ENCODE measurements around the gene CFAP68. TPM values are rescaled to one million over a fixed set of nuclear protein-coding genes. Genes with fewer than 3 reads are reported as not detected.
A peak's percentile ranks its signal among the peaks of the same experiment; 100 is the strongest.

CFAP68 gene
- polyA plus RNA-seq (2013, experiment 1 of 2): 14.6 TPM
- polyA plus RNA-seq (2013, experiment 2 of 2): 13.8 TPM

GRCh38 chr11:111878849-111879636 lies at the start of gene CFAP68, which contains the start of gene FDXACB1:
Gene CFAP68, plus strand, starts transcription at chr11:111879541. Its CDS starts 20 bp downstream, at chr11:111879561.
Gene FDXACB1, minus strand, starts transcription at chr11:111879165. Its CDS starts 33 bp downstream, at chr11:111879132.
- Histone ChIP-seq H2BK5ac (ENCODE audit: low read depth, low read length, poor library complexity, severe bottlenecking) (no peak within 1 kb of the TSS), H3K9ac (ENCODE audit: low read length) (peak within 1 kb of the TSS; percentile 96), H4K8ac (ENCODE audit: low read length) (peak within 1 kb of the TSS; percentile 79), H3K4ac (ENCODE audit: low read depth in 1 of 2, low read length in 2 of 2) (peak within 1 kb of the TSS; percentile 47 to 63), H3K23ac (ENCODE audit: low read length in 2 of 2) (no peak within 1 kb of the TSS), H2BK12ac (ENCODE audit: low read length in 2 of 2) (peak within 1 kb of the TSS in 1 of 2 experiments; percentile 14), H4K91ac (ENCODE audit: low read length) (peak within 1 kb of the TSS; percentile 16), H3K4me1 (ENCODE audit: control insufficient read depth, insufficient read depth, low read depth, low read length) (no peaks in the 10 kb centered on the region), H3K14ac (ENCODE audit: low read length in 2 of 2) (no peak within 1 kb of the TSS), H3K18ac (ENCODE audit: low read depth in 1 of 2, low read length in 2 of 2) (peak within 1 kb of the TSS; percentile 49 to 67), H2AFZ (ENCODE audit: low read depth, low read length) (peak within 1 kb of the TSS; percentile 55), H3K27me3 (ENCODE audit: control insufficient read depth in 1 of 2, insufficient read depth in 1 of 2, low read length in 2 of 2) (no peaks in the 10 kb centered on the region), H3K4me2 (ENCODE audit: low read length, poor library complexity, severe bottlenecking) (peak within 1 kb of the TSS; percentile 60), H3K79me1 (replicated peaks; ENCODE audit: low read length, poor library complexity, severe bottlenecking) (no peaks in the 10 kb centered on the region), H3K27ac (ENCODE audit: low read length, poor library complexity, severe bottlenecking) (peak within 1 kb of the TSS; percentile 69), H3K36me3 (ENCODE audit: control insufficient read depth in 1 of 2, insufficient read depth in 2 of 2, low read depth in 1 of 2, low read length in 2 of 2) (peaks cover 0 to 25% of the 10 kb centered on the region in 2 experiments), H2AK5ac (ENCODE audit: low read length, severe bottlenecking) (no peak within 1 kb of the TSS), H2BK120ac (ENCODE audit: low read depth, low read length) (peak within 1 kb of the TSS; percentile 22), H3K4me3 (ENCODE audit: insufficient read depth in 1 of 2, low read depth in 1 of 2, low read length in 2 of 2) (peak within 1 kb of the TSS; percentile 61 to 98), H2BK15ac (ENCODE audit: low read depth, poor library complexity, severe bottlenecking) (peak within 1 kb of the TSS; percentile 91), H3K9me3 (ENCODE audit: control insufficient read depth, low read length) (no peaks in the 10 kb centered on the region)
- under 1% methylated on average over 37 of the region's 55 CpGs for WGBS
- peak; percentile 98 for DNase-seq

GRCh38 chr11:111833524-111833923 lies 45.8 kb upstream of the CFAP68 start:
- Histone ChIP-seq H3K4ac (ENCODE audit: low read depth in 1 of 2, low read length in 2 of 2) (no peak overlapping the region), H2AK5ac (ENCODE audit: low read length, severe bottlenecking) (no peak overlapping the region), H3K4me2 (ENCODE audit: low read length, poor library complexity, severe bottlenecking) (no peak overlapping the region), H3K23ac (ENCODE audit: low read length in 2 of 2) (no peak overlapping the region), H3K4me1 (ENCODE audit: control insufficient read depth, insufficient read depth, low read depth, low read length) (peaks cover 4% of the 10 kb centered on the region), H3K27ac (ENCODE audit: low read length, poor library complexity, severe bottlenecking) (no peak overlapping the region), H3K36me3 (ENCODE audit: control insufficient read depth in 1 of 2, insufficient read depth in 2 of 2, low read depth in 1 of 2, low read length in 2 of 2) (peaks cover 5 to 22% of the 10 kb centered on the region in 2 experiments), H4K8ac (ENCODE audit: low read length) (no peak overlapping the region), H2BK120ac (ENCODE audit: low read depth, low read length) (no peak overlapping the region), H2BK12ac (ENCODE audit: low read length in 2 of 2) (no peak overlapping the region), H3K4me3 (ENCODE audit: insufficient read depth in 1 of 2, low read depth in 1 of 2, low read length in 2 of 2) (no peak overlapping the region), H3K27me3 (ENCODE audit: control insufficient read depth in 1 of 2, insufficient read depth in 1 of 2, low read length in 2 of 2) (no peaks in the 10 kb centered on the region), H2BK5ac (ENCODE audit: low read depth, low read length, poor library complexity, severe bottlenecking) (no peak overlapping the region), H2AFZ (ENCODE audit: low read depth, low read length) (no peak overlapping the region), H3K9ac (ENCODE audit: low read length) (no peak overlapping the region), H3K9me3 (ENCODE audit: control insufficient read depth, low read length) (no peaks in the 10 kb centered on the region), H4K91ac (ENCODE audit: low read length) (no peak overlapping the region), H3K79me1 (replicated peaks; ENCODE audit: low read length, poor library complexity, severe bottlenecking) (peaks cover 9% of the 10 kb centered on the region), H3K14ac (ENCODE audit: low read length in 2 of 2) (no peak overlapping the region), H2BK15ac (ENCODE audit: low read depth, poor library complexity, severe bottlenecking) (no peak overlapping the region), H3K18ac (ENCODE audit: low read depth in 1 of 2, low read length in 2 of 2) (no peak overlapping the region)
- DNase-seq: no peak
- WGBS: 84% methylated on average over 4 of the region's 4 CpGs

DNA sequence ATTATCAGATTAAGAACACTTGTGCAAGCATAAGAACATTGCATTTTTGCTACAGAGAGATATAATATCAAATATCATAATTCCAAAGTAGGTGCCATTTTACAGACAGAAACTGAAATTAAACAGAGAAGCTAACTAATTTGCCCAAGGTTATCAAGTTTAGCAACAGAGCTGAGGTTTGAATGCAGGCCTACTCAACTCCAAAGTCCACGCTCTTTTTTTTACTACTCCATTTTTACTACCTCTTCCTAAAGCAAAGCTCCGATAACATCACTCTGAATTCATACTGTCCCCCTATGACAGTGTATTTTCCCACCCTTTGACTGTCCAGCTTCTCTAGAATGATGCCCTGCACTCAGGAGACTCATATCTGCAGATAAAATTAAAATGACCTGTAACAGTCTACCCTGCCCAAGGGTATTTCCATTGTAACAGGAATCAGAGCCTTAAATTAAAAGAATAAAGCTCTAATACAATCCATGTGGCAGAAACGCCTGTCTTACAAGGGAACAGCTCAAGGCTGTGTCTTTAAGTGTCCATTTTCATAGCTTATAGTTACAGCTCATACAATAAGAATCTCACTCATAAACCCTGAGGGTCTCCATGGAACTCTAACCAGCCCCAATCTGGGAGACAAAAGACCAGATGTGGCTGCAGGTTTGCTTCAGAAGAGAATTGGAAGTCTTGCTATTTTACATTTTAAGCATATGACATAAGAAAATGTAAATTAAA lies 44.7 kb upstream of the CFAP68 start:
- Histone ChIP-seq H2BK5ac (ENCODE audit: low read depth, low read length, poor library complexity, severe bottlenecking) (no peak overlapping the region), H3K23ac (ENCODE audit: low read length in 2 of 2) (no peak overlapping the region), H2BK120ac (ENCODE audit: low read depth, low read length) (no peak overlapping the region), H3K4me2 (ENCODE audit: low read length, poor library complexity, severe bottlenecking) (no peak overlapping the region), H3K4me3 (ENCODE audit: insufficient read depth in 1 of 2, low read depth in 1 of 2, low read length in 2 of 2) (no peak overlapping the region), H2BK12ac (ENCODE audit: low read length in 2 of 2) (no peak overlapping the region), H2AK5ac (ENCODE audit: low read length, severe bottlenecking) (no peak overlapping the region), H3K18ac (ENCODE audit: low read depth in 1 of 2, low read length in 2 of 2) (no peak overlapping the region), H3K36me3 (ENCODE audit: control insufficient read depth in 1 of 2, insufficient read depth in 2 of 2, low read depth in 1 of 2, low read length in 2 of 2) (peaks cover 5 to 22% of the 10 kb centered on the region in 2 experiments), H4K91ac (ENCODE audit: low read length) (no peak overlapping the region), H3K27me3 (ENCODE audit: control insufficient read depth in 1 of 2, insufficient read depth in 1 of 2, low read length in 2 of 2) (no peaks in the 10 kb centered on the region), H3K14ac (ENCODE audit: low read length in 2 of 2) (no peak overlapping the region), H2BK15ac (ENCODE audit: low read depth, poor library complexity, severe bottlenecking) (no peak overlapping the region), H3K9me3 (ENCODE audit: control insufficient read depth, low read length) (no peaks in the 10 kb centered on the region), H3K4me1 (ENCODE audit: control insufficient read depth, insufficient read depth, low read depth, low read length) (peaks cover 3% of the 10 kb centered on the region), H3K4ac (ENCODE audit: low read depth in 1 of 2, low read length in 2 of 2) (no peak overlapping the region), H3K9ac (ENCODE audit: low read length) (peak overlapping the region; percentile 16), H4K8ac (ENCODE audit: low read length) (no peak overlapping the region), H2AFZ (ENCODE audit: low read depth, low read length) (no peak overlapping the region), H3K79me1 (replicated peaks; ENCODE audit: low read length, poor library complexity, severe bottlenecking) (peaks cover 8% of the 10 kb centered on the region), H3K27ac (ENCODE audit: low read length, poor library complexity, severe bottlenecking) (no peak overlapping the region)
- no peak for DNase-seq
- WGBS: 98% methylated on average over 3 of the region's 3 CpGs

DNA sequence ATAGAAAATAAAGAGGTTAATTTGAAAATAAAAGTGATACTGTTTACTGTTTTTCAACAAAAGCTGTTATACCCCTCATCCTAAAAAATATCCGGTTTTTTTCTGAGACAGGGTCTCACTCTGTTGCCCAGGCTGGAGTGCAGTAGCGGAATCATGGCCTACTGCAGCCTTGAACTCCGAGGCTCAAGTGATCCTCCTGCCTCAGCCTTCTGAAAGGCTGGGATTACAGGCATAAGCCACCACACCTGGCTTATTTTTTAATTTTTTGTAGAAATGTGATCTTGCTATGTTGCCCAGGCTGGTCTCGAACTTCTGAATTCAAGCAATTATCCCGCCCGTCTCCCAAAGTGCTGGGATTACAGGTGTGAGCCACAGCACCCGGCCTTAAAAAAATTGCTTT lies 43.7 kb upstream of the CFAP68 start:
- Histone ChIP-seq H4K8ac (ENCODE audit: low read length) (no peak overlapping the region), H2BK12ac (ENCODE audit: low read length in 2 of 2) (no peak overlapping the region), H3K79me1 (replicated peaks; ENCODE audit: low read length, poor library complexity, severe bottlenecking) (peaks cover 7% of the 10 kb centered on the region), H3K23ac (ENCODE audit: low read length in 2 of 2) (no peak overlapping the region), H3K9me3 (ENCODE audit: control insufficient read depth, low read length) (no peaks in the 10 kb centered on the region), H2BK15ac (ENCODE audit: low read depth, poor library complexity, severe bottlenecking) (no peak overlapping the region), H3K4me3 (ENCODE audit: insufficient read depth in 1 of 2, low read depth in 1 of 2, low read length in 2 of 2) (no peak overlapping the region), H4K91ac (ENCODE audit: low read length) (no peak overlapping the region), H2AK5ac (ENCODE audit: low read length, severe bottlenecking) (no peak overlapping the region), H2BK120ac (ENCODE audit: low read depth, low read length) (no peak overlapping the region), H2AFZ (ENCODE audit: low read depth, low read length) (no peak overlapping the region), H3K4me2 (ENCODE audit: low read length, poor library complexity, severe bottlenecking) (no peak overlapping the region), H3K14ac (ENCODE audit: low read length in 2 of 2) (no peak overlapping the region), H3K18ac (ENCODE audit: low read depth in 1 of 2, low read length in 2 of 2) (no peak overlapping the region), H3K27me3 (ENCODE audit: control insufficient read depth in 1 of 2, insufficient read depth in 1 of 2, low read length in 2 of 2) (no peaks in the 10 kb centered on the region), H3K9ac (ENCODE audit: low read length) (no peak overlapping the region), H3K4ac (ENCODE audit: low read depth in 1 of 2, low read length in 2 of 2) (no peak overlapping the region), H3K4me1 (ENCODE audit: control insufficient read depth, insufficient read depth, low read depth, low read length) (peaks cover 2% of the 10 kb centered on the region), H3K36me3 (ENCODE audit: control insufficient read depth in 1 of 2, insufficient read depth in 2 of 2, low read depth in 1 of 2, low read length in 2 of 2) (peaks cover 5 to 22% of the 10 kb centered on the region in 2 experiments), H2BK5ac (ENCODE audit: low read depth, low read length, poor library complexity, severe bottlenecking) (no peak overlapping the region), H3K27ac (ENCODE audit: low read length, poor library complexity, severe bottlenecking) (no peak overlapping the region)
- WGBS: 97% methylated on average over 6 of the region's 7 CpGs
- DNase-seq: no peak

Data from mesenchymal stem cell (in vitro differentiated cells and primary cell).